Keratinocyte (primary cell): ENCODE data around the gene SPRED1.

Experiments used
- CTCF ChIP-seq, 3 experiments: IDR thresholded peaks in 1 of 3; conservative IDR thresholded peaks in 1 of 3; optimal IDR thresholded peaks in 1 of 3; 2 replicates in 2 of 3; 3 replicates in 1 of 3; pipeline versions ENCODE3 to v1.5.1; 2011; ENCODE audit warnings: low read length in 3 of 3, mild to moderate bottlenecking in 3 of 3, moderate library complexity in 2 of 3, control low read depth in 1 of 3, inconsistent platforms in 1 of 3; ENCODE audit not compliant: insufficient read depth in 2 of 3; ENCODE audit errors: extremely low read depth in 1 of 3
- EZH2 ChIP-seq: IDR thresholded peaks from one replicate; pipeline ENCODE4 v1.6.1; 2012; ENCODE audit warnings: inconsistent platforms, mild to moderate bottlenecking, low read length, moderate library complexity

- no peak for TF ChIP-seq CTCF (optimal IDR thresholded peaks at IDR 0.05 in 1 of 3, IDR thresholded peaks at IDR 0.05 in 1 of 3, conservative IDR thresholded peaks at IDR 0.05 in 1 of 3; ENCODE audit: extremely low read depth in 1 of 3, insufficient read depth in 2 of 3, low read length in 3 of 3)
- no peak for TF ChIP-seq EZH2
Measured at GRCh38 chr15:38271144-38271543, 18.5 kb downstream of the SPRED1 start.
